ENCODE results near the gene ING4. TPM values are rescaled to one million over a fixed set of nuclear protein-coding genes. Genes with fewer than 3 reads are reported as not detected.

ING4 gene
- total and polyA plus RNA-seq, 2 of the 13 experiments (the other 11 are each of a cell fraction or from before 2014, with no cell fraction given), result 14.4 to 32.4 TPM

GRCh38 chr12:6688999-6689882 is 26.3 kb upstream of the ING4 start, which contains the start of gene ZNF384 (continued):
- TF ChIP-seq ATF6 (CRISPR knock-in tag; conservative IDR thresholded peaks at IDR 0.05) (no peak), ZNF652 (CRISPR knock-in tag; IDR thresholded peaks at IDR 0.05; ENCODE audit: borderline replicate concordance, low read depth) (no peak), TARDBP (CRISPR knock-in tag; IDR thresholded peaks at IDR 0.05) (peak; percentile 84; the same call in 1 of the 2 replicates), IKZF4 (CRISPR knock-in tag; IDR thresholded peaks at IDR 0.05; ENCODE audit: borderline replicate concordance, low read depth, not compliant biosample characterization) (no peak), ZFYVE20 (CRISPR knock-in tag; IDR thresholded peaks at IDR 0.05; ENCODE audit: borderline replicate concordance, low read depth) (0 out of 2 replicates have a peak, but pooled peaks have one; percentile 12), ATF2 (CRISPR knock-in tag; IDR thresholded peaks at IDR 0.05) (peak; percentile 88), ISL2 (CRISPR knock-in tag; IDR thresholded peaks at IDR 0.05) (peak; percentile 64; the same call in 1 of the 2 replicates), PAXIP1 (CRISPR knock-in tag; conservative IDR thresholded peaks at IDR 0.05) (no peak; the same call in none of the 2 replicates), ZGPAT (CRISPR knock-in tag; IDR thresholded peaks at IDR 0.05) (peak; percentile 91), CREB1 (IDR thresholded peaks at IDR 0.05) (peak; percentile 94), CREB1 (CRISPR knock-in tag; IDR thresholded peaks at IDR 0.05) (peak; percentile 99), ERF (CRISPR knock-in tag; IDR thresholded peaks at IDR 0.05) (peak; percentile 53; the same call in 1 of the 2 replicates), GMEB2 (CRISPR knock-in tag; IDR thresholded peaks at IDR 0.05; ENCODE audit: low read depth) (peak; percentile 57; the same call in 1 of the 2 replicates), TRIM22 (IDR thresholded peaks at IDR 0.05) (no peak), ZBTB20 (CRISPR knock-in tag; IDR thresholded peaks at IDR 0.05; ENCODE audit: borderline replicate concordance, low read depth) (peak; percentile 18; the same call in 1 of the 2 replicates)
